ENCODE results near the gene PARD3B.
A peak's percentile ranks its signal among the peaks of the same experiment; 100 is the strongest.

PARD3B gene

DNA sequence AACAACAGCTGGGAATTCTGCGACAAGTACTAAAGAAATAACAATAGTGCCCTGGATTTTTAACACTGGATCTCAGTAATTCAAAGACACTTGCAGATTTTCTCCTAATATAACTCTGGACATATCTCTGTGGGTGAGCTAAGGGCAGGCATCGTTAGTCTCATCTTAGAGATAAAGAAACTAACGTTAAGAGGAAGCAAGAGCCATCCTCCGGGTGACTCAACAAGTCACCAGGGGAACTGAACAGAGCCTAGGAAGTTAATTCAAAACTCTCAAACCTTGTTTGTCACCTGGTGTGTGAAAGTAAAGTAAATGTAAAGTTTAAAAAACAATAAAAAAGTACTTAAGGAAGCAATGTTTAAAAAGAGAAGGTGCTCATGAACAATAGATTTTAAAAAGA lies 1095.4 kb downstream of the PARD3B start:
- H3K36me3 Mint-ChIP-seq: no peaks in the 10 kb centered on the region
- peaks cover 0 to 5% of the 10 kb centered on the region in 2 donors for H3K4me1 Mint-ChIP-seq
- ATAC-seq (replicated peaks): peak; percentile 94 to 98
- H3K9me3 Mint-ChIP-seq: peaks cover 0 to 3% of the 10 kb centered on the region in 2 donors
- no peak for DNase-seq
- no peak overlapping the region for H3K27ac Mint-ChIP-seq
- no peak overlapping the region for H3K4me3 Mint-ChIP-seq
- H3K27me3 Mint-ChIP-seq: peaks cover 32 to 43% of the 10 kb centered on the region in 2 donors

DNA sequence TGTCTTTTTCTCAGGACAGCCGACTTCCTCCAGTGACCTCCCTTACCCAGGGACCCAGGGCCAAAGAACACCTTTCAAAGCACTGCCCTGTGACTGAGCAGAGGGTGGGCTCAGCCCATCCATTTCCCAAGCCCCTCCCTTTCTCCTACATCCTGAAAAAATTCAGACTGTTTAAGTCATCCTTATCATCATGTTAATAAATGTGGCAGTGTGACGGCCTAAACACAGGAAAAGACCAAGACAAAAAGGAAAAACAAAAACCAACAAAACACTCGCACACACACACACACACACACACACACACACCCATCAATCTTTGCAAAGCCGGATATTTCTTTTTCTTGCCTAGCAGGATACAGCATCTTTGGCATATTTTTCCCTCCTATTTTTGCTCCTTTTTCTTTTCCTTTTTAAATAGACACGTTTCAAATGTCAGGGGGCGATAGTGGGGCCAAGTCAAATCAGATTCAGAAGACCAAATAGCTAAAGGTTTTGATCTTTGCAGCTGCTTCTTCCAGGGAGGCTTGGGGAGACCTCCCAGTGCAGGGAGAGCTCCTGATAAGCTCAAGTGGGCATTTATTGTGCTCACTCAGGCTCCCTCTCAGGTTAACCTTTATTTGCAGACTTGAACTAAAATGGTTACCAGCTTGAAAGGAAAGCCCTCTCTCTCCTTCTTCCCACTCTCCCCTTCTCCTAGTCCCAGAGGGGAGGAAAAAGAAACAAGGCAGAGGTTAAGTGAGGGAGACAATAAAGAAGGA lies 1097.5 kb downstream of the PARD3B start:
- Mint-ChIP-seq H3K27me3 (peaks cover 38 to 40% of the 10 kb centered on the region in 2 donors), H3K27ac (no peak overlapping the region), H3K4me3 (no peak overlapping the region), H3K9me3 (peaks cover 0 to 3% of the 10 kb centered on the region in 2 donors), H3K4me1 (peaks cover 6 to 15% of the 10 kb centered on the region in 2 donors), H3K36me3 (no peaks in the 10 kb centered on the region)
- ATAC-seq (replicated peaks): no peak
- no peak for DNase-seq

DNA sequence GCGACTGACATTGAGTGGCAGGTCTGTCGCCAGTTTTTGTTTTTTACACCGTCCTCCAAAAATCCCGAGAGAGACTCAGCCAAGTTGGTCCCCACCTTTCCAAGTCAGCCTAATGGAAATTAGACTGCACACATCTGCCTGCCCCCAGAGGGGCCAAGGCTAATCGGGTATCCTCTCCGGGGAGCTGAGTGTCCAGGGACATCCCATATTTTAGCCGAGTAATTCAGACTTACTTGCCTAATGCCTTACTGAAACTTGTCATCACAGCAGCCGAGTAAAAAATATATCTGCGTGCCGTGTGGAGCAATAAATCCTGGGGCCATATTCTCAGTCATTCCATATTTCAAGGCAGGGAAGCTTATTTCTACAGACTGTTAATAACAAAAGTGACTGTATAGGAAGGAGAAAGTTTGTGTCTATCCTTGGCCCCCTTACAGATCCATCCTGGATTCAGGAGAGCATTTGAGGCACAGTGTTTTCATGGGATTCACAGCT lies 1098.2 kb downstream of the PARD3B start:
- H3K4me3 Mint-ChIP-seq: no peak overlapping the region
- DNase-seq (no peak), ATAC-seq (replicated peaks) (no peak)
- peaks cover 41% of the 10 kb centered on the region in 2 donors for H3K27me3 Mint-ChIP-seq
- no peak overlapping the region for H3K27ac Mint-ChIP-seq
- peaks cover 6 to 15% of the 10 kb centered on the region in 2 donors for H3K4me1 Mint-ChIP-seq
- peaks cover 0 to 3% of the 10 kb centered on the region in 2 donors for H3K9me3 Mint-ChIP-seq
- H3K36me3 Mint-ChIP-seq: no peaks in the 10 kb centered on the region

DNA sequence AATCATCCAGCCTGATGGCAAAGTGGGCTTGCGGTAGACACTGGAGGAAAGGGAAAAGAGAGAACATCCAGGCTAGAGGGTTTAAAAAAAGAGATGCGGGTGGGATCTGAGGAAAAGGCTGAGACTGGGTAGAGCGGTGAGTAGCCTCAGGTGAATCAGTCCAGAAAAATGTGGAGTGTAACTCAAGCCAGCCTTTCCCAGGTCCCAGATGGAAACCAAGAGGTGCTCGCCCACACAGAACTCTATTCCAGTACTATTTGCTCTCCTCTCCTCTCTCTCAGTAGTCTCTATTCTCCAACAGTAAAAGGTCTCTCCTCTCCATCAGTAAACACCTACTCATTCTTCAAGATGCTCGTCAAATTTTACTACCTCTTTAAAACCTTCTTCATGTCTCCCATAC lies 1098.7 kb downstream of the PARD3B start:
- Mint-ChIP-seq H3K4me1 (peaks cover 6 to 15% of the 10 kb centered on the region in 2 donors), H3K27ac (no peak overlapping the region), H3K36me3 (no peaks in the 10 kb centered on the region), H3K27me3 (peaks cover 46 to 47% of the 10 kb centered on the region in 2 donors), H3K9me3 (peaks cover 0 to 3% of the 10 kb centered on the region in 2 donors), H3K4me3 (no peak overlapping the region)
- DNase-seq (no peak), ATAC-seq (replicated peaks) (no peak)

DNA sequence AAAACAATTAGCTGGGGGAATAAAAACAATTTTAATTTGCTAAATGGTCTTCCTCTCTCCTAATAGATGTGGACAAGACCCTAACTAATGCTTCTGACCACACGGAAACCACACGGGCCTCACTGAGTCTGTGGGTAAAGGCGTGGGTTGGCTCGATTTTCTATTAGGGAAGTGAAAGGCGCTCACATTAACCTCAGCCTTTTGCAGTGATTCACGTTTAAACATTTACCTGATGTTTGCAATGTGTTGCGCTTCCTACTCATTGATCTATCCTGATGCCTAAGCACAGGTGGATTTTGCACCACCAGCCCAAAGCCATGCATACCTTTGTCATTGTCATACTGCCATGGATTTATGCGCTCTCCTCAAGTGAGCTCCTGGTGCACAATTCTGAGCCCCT lies 1101.4 kb downstream of the PARD3B start:
- Mint-ChIP-seq H3K36me3 (no peaks in the 10 kb centered on the region), H3K4me3 (no peak overlapping the region), H3K9me3 (no peaks in the 10 kb centered on the region), H3K27me3 (peaks cover 36 to 49% of the 10 kb centered on the region in 2 donors), H3K27ac (no peak overlapping the region), H3K4me1 (peaks cover 8 to 15% of the 10 kb centered on the region in 2 donors)
- ATAC-seq (replicated peaks) (peak; percentile 89 to 90), DNase-seq (peak; percentile 35)

DNA sequence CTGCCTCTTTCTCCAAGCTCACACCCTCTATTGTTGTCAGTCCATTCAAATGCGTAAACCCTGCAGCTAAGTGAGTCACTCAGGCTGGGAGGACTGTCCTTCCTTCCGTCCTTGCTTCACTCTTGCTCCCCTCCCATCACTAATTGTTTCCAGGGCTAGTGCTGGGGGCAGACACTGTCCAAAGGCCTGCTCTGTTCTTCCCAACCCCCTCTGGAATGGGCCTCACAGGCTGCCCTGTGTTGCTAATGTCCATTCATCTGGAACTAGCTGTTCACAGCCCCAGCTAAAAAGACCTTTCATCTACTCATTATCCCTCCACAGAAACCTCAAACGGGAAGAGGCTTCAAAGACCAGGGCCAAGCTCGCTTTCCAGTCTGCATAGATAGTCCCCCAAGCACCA lies 1105.2 kb downstream of the PARD3B start:
- Mint-ChIP-seq H3K4me1 (peaks cover 8 to 17% of the 10 kb centered on the region in 2 donors), H3K27ac (no peak overlapping the region), H3K36me3 (no peaks in the 10 kb centered on the region), H3K9me3 (no peaks in the 10 kb centered on the region), H3K27me3 (peaks cover 15 to 25% of the 10 kb centered on the region in 2 donors), H3K4me3 (no peak overlapping the region)
- ATAC-seq (replicated peaks) (no peak), DNase-seq (no peak)

- Mint-ChIP-seq H3K9me3 (no peaks in the 10 kb centered on the region), H3K36me3 (no peaks in the 10 kb centered on the region), H3K4me1 (peaks cover 8 to 17% of the 10 kb centered on the region in 2 donors), H3K27me3 (peaks cover 17 to 26% of the 10 kb centered on the region in 2 donors), H3K4me3 (no peak overlapping the region), H3K27ac (no peak overlapping the region)
- DNase-seq (no peak), ATAC-seq (replicated peaks) (no peak)
These were observed 1105.7 kb downstream of the PARD3B start for GRCh38 chr2:205650931-205651330.

GRCh38 chr2:205651719-205652118 lies 1106.4 kb downstream of the PARD3B start:
- DNase-seq (no peak), ATAC-seq (replicated peaks) (peak; percentile 83 to 87)
- H3K4me1 Mint-ChIP-seq: peaks cover 4 to 10% of the 10 kb centered on the region in 2 donors
- H3K9me3 Mint-ChIP-seq: no peaks in the 10 kb centered on the region
- no peak overlapping the region for H3K4me3 Mint-ChIP-seq
- peaks cover 17 to 27% of the 10 kb centered on the region in 2 donors for H3K27me3 Mint-ChIP-seq
- H3K27ac Mint-ChIP-seq: no peak overlapping the region
- H3K36me3 Mint-ChIP-seq: no peaks in the 10 kb centered on the region

DNA sequence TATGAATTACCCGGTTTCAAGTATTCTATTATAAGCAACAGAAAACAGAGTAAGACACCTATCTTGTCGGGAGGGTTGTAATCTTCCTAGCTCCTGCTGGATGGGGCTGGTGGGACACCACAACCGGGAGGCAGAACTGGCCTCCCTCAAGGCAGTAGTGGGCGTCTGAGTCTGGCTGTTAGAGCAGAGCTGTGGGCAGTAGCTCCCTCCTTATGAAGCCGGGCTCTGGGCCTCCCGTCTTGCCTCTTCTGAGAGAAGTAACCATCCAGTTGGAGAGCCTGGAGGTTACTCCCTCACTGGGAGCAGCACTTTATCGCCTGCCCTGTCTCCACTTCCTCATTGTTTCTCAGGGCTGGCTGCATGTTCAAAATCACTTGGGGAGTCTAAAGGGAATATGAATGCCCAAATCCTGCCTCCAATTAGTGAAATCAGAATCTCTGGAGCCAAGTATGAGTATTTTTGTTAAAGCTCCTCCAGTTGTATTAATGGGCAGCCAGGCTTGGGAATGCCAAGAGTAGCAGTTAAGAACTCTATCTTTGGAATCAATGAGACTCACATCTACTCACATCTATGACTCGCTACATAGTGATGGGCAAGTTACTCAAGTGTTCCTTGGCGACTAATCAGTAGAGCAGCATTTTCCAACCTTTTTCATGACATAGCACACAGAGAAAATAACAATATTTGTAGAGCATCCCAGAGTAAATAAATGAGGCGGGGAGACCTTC lies 1109.8 kb downstream of the PARD3B start:
- no peak for ATAC-seq (replicated peaks)
- no peak for DNase-seq
- peaks cover 6 to 18% of the 10 kb centered on the region in 2 donors for H3K27me3 Mint-ChIP-seq
- no peak overlapping the region for H3K27ac Mint-ChIP-seq
- H3K4me3 Mint-ChIP-seq: no peak overlapping the region
- no peaks in the 10 kb centered on the region for H3K9me3 Mint-ChIP-seq
- no peaks in the 10 kb centered on the region for H3K36me3 Mint-ChIP-seq
- peaks cover 6 to 11% of the 10 kb centered on the region in 2 donors for H3K4me1 Mint-ChIP-seq

- Mint-ChIP-seq H3K4me3 (no peak overlapping the region), H3K27me3 (peaks cover 6 to 15% of the 10 kb centered on the region in 2 donors), H3K36me3 (no peaks in the 10 kb centered on the region), H3K9me3 (no peaks in the 10 kb centered on the region), H3K4me1 (peaks cover 12 to 20% of the 10 kb centered on the region in 2 donors), H3K27ac (no peak overlapping the region)
- no peak for DNase-seq
- ATAC-seq (replicated peaks): no peak
These were observed 1110.6 kb downstream of the PARD3B start for GRCh38 chr2:205655779-205656456.

- DNase-seq (no peak), ATAC-seq (replicated peaks) (no peak)
- no peak overlapping the region for H3K4me3 Mint-ChIP-seq
- no peak overlapping the region for H3K27ac Mint-ChIP-seq
- no peaks in the 10 kb centered on the region for H3K9me3 Mint-ChIP-seq
- H3K36me3 Mint-ChIP-seq: no peaks in the 10 kb centered on the region
- peaks cover 6 to 15% of the 10 kb centered on the region in 2 donors for H3K27me3 Mint-ChIP-seq
- peaks cover 17 to 22% of the 10 kb centered on the region in 2 donors for H3K4me1 Mint-ChIP-seq
These were observed 1111.2 kb downstream of the PARD3B start for GRCh38 chr2:205656461-205656860.

DNA sequence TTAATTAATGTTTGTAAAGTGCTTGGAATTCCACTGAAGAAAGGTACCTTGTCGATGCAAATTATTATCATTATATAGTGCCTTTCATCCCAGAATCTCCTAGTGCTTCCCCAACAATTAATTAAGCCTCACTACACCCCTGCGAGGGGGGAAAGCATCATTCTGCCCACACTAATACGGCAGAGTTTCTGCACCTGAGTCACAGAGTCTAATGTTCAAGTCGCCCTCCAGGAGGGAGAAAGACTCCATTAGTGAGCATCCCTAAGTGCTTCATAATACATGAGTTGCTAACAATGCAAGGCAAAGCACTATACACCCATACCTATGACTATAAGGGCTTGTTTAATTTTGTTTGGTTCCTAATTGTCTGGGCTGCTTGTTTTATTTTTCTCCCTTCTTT lies 1111.7 kb downstream of the PARD3B start:
- no peaks in the 10 kb centered on the region for H3K9me3 Mint-ChIP-seq
- ATAC-seq (replicated peaks) (no peak), DNase-seq (no peak)
- H3K27me3 Mint-ChIP-seq: peaks cover 6 to 15% of the 10 kb centered on the region in 2 donors
- no peak overlapping the region for H3K4me3 Mint-ChIP-seq
- no peak overlapping the region for H3K27ac Mint-ChIP-seq
- no peaks in the 10 kb centered on the region for H3K36me3 Mint-ChIP-seq
- H3K4me1 Mint-ChIP-seq: peaks cover 18 to 19% of the 10 kb centered on the region in 2 donors

- Mint-ChIP-seq H3K9me3 (no peaks in the 10 kb centered on the region), H3K27ac (no peak overlapping the region), H3K4me3 (no peak overlapping the region), H3K4me1 (peaks cover 23 to 25% of the 10 kb centered on the region in 2 donors), H3K27me3 (peaks cover 6 to 15% of the 10 kb centered on the region in 2 donors), H3K36me3 (no peaks in the 10 kb centered on the region)
- ATAC-seq (replicated peaks): no peak
- DNase-seq: no peak
These were observed 1112.3 kb downstream of the PARD3B start for GRCh38 chr2:205657579-205657978.

DNA sequence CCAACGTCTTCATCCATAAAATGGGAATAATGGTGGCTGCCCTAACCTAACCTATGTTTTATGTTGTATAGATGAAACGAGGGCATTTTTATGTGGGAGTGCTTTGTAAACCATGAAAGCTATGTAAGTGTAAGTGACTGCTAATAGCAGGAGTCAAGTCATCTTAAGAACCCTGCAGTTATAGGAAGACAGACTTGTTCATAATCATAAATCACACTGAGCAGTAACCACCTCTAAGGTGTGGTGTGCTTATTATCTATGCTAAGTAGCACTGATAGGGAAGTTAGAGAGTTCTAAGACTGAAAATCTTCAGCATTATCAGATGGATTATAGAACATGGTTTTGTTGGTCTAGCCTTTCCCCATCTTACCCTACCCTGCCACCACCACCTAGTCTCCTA lies 1112.8 kb downstream of the PARD3B start:
- no peaks in the 10 kb centered on the region for H3K36me3 Mint-ChIP-seq
- no peak for DNase-seq
- H3K4me3 Mint-ChIP-seq: no peak overlapping the region
- H3K4me1 Mint-ChIP-seq: peaks cover 24 to 26% of the 10 kb centered on the region in 2 donors
- ATAC-seq (replicated peaks): no peak
- H3K27me3 Mint-ChIP-seq: peaks cover 6 to 15% of the 10 kb centered on the region in 2 donors
- no peak overlapping the region for H3K27ac Mint-ChIP-seq
- H3K9me3 Mint-ChIP-seq: no peaks in the 10 kb centered on the region

Data from stimulated activated naive B cell treated with anti-CD40 and anti-IgM and Interleukin-4, amounts not matched to agents 10 μg/mL and 1 μg/mL and 100 μg/mL, for 72 hours (primary cell).